Forelimb muscle (tissue), 1 donor: Measurements from ENCODE around the gene CENPC. TPM values are rescaled to one million over a fixed set of nuclear protein-coding genes. Genes with fewer than 3 reads are reported as not detected.

ENCODE experiments used
- polyA plus RNA-seq: library from polyadenylated mRNA; unstranded; fragments of 120-200 nt; gene quantifications from one replicate; pipeline ENCODE4 v1.2.1, GENCODE V29; 2013; ENCODE audit not compliant: insufficient read length

Gene CENPC
- polyA plus RNA-seq, 1 donor = 14.6 TPM

Other genes starting within 250 kb of the CENPC start
- 0.09 TPM for gene STAP1, start 13.2 kb upstream of the CENPC start, polyA plus RNA-seq
- gene UBA6, start 155.7 kb upstream of the CENPC start, polyA plus RNA-seq = 48.7 TPM
- gene GNRHR, start 208.9 kb upstream of the CENPC start, polyA plus RNA-seq = 0.52 TPM